Left ventricle myocardium inferior (tissue), 1 donor: ENCODE data around the gene STRBP. TPM values are rescaled to one million over a fixed set of nuclear protein-coding genes. Genes with fewer than 3 reads are reported as not detected.

ENCODE experiments used
- DNase-seq: peaks from one replicate; pipeline ENCODE4 v3.0.0-alpha.2; 2020
- H3K27ac ChIP-seq: fragments of 200-600 bp; replicated peaks from 2 replicates; pipeline ENCODE4 v1.8.0; 2021
- H3K27me3 ChIP-seq: fragments of 200-600 bp; 2 replicates; pipeline ENCODE4 v1.8.0; 2021; ENCODE audit warnings: low read depth
- H3K36me3 ChIP-seq: fragments of 200-600 bp; 2 replicates; pipeline ENCODE4 v1.8.0; 2021
- H3K4me1 ChIP-seq: fragments of 200-600 bp; 2 replicates; pipeline ENCODE4 v1.8.0; 2021
- H3K4me3 ChIP-seq: fragments of 200-600 bp; 2 replicates; pipeline ENCODE4 v1.8.0; 2021; ENCODE audit warnings: mild to moderate bottlenecking, moderate library complexity
- H3K9me3 ChIP-seq: fragments of 200-600 bp; replicated peaks from 2 replicates; pipeline ENCODE4 v1.8.0; 2021
- intact Hi-C: fragments of 100-400 bp; cut with micrococcal nuclease; formaldehyde crosslinking; loops from one replicate; pipeline ENCODE4 v1.11.0; 2022
- total RNA-seq: library from RNA; stranded (reverse); fragmentation: NEBNext Ultra II Directional; extraction: Animal tissue kit (Norgen Biotek cat#: 25700); gene quantifications from one replicate; pipeline ENCODE4 v1.2.1, GENCODE V29; 2021
- TF ChIP-seq, protein P1 (sequence below): fragments of 200-600 bp; IDR thresholded peaks from 2 replicates; pipeline ENCODE4 v1.8.0; 2021; ENCODE audit warnings: antibody characterized with exemption, mild to moderate bottlenecking, borderline replicate concordance
- donor health status: DM: no; HTN: yes; CAD: no; lungs with severe emphysema.

The STRBP gene
- total RNA-seq, 1 donor from 2014 or later, result 26.4 TPM

DNA sequence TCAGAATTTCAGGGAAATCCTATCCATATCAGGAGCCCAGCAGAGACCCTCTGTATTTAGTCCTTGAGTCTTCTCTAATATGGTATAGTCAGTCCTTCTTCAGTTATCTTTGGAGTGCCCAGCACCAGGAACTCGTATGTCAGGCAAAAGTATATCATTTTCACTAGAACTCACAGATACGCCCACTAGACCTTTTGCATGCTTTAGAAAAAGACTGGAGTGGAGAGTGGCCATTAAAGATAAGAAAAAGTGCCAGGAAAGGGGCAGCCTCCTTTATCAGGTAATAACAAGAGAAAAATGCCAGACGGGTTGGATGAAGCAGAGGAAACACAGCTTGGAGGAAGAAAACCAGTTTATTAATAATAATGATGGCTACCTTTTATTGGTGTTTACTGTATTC is 171.4 kb downstream of the STRBP start:
- Histone ChIP-seq H3K27ac (no peak overlapping the region), H3K9me3 (no peaks in the 10 kb centered on the region), H3K36me3 (peaks cover 90% of the 10 kb centered on the region), H3K4me3 (no peak overlapping the region), H3K4me1 (no peaks in the 10 kb centered on the region), H3K27me3 (no peaks in the 10 kb centered on the region)
- intact Hi-C loops, result no loop called here
- TF ChIP-seq, protein P1, sequence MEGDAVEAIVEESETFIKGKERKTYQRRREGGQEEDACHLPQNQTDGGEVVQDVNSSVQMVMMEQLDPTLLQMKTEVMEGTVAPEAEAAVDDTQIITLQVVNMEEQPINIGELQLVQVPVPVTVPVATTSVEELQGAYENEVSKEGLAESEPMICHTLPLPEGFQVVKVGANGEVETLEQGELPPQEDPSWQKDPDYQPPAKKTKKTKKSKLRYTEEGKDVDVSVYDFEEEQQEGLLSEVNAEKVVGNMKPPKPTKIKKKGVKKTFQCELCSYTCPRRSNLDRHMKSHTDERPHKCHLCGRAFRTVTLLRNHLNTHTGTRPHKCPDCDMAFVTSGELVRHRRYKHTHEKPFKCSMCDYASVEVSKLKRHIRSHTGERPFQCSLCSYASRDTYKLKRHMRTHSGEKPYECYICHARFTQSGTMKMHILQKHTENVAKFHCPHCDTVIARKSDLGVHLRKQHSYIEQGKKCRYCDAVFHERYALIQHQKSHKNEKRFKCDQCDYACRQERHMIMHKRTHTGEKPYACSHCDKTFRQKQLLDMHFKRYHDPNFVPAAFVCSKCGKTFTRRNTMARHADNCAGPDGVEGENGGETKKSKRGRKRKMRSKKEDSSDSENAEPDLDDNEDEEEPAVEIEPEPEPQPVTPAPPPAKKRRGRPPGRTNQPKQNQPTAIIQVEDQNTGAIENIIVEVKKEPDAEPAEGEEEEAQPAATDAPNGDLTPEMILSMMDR, result no peak
- no peak for DNase-seq

DNA sequence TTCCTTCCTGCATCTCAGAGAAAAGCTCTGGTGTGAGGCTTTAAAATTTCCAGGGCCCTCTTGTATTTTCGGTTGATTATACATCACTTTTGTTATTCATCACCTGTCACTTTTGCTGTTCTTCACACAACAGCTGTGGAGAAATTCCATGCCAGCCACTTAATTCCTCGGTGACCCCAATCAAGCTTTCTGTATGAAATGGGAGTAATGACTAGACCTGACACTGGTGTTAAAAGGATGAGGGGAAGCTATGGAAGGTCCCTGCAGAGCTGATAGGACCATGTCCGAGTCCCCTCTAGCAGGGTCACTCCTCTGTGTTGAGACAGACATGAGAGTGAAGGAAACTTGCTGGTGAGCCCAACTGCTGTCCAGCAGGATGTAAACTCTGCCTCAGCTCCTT is 175.2 kb downstream of the STRBP start:
- Histone ChIP-seq H3K27ac (no peak overlapping the region), H3K9me3 (no peaks in the 10 kb centered on the region), H3K27me3 (no peaks in the 10 kb centered on the region), H3K4me1 (peaks cover 11% of the 10 kb centered on the region), H3K36me3 (peaks cover 83% of the 10 kb centered on the region), H3K4me3 (no peak overlapping the region)
- TF ChIP-seq, protein P1, result no peak
- intact Hi-C loops, result no loop called here
- no peak for DNase-seq

DNA sequence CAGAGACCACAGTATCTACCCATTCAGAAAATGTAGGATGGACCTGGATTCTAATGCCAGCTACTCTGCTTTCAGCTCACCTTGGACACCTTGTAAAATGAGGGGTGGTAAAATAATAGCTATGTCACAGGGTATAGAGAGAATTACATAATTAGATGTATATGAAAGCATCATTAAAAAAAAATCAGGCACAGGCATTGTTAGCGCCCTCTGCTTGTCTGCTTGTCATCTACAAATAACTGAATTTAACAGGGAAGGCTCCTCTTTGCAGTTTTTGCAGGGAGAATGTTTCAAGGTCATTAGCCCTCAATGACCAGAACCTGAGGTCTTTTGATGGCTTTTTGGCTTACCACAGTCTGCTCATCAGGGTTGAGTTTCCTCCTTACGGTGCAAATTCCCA is 176.9 kb downstream of the STRBP start:
- Histone ChIP-seq H3K4me3 (no peak overlapping the region), H3K9me3 (no peaks in the 10 kb centered on the region), H3K27ac (no peak overlapping the region), H3K4me1 (peaks cover 17% of the 10 kb centered on the region), H3K36me3 (peaks cover 72% of the 10 kb centered on the region), H3K27me3 (no peaks in the 10 kb centered on the region)
- DNase-seq, result no peak
- intact Hi-C loops, result no loop called here
- TF ChIP-seq, protein P1, result no peak

DNA sequence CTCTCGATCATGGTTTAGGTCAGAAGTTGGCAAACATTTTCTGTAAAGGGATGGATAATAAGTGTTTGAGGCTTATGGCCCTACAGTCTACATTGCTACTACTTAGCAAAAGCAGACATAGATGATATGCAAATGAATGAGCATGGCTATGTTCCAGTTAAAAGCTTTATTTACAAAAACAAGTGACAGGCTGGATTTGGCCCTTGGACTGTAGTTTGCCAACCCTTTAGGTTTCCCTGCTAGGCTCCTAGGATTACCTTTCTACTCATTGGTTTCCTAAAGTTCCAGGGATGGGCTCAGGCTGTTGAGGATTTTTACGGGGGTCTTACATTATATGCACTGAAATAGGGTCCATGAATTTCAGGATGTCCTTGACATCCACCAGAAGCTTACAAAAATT is 177.4 kb downstream of the STRBP start:
- Histone ChIP-seq H3K9me3 (no peaks in the 10 kb centered on the region), H3K27ac (no peak overlapping the region), H3K4me1 (peaks cover 17% of the 10 kb centered on the region), H3K27me3 (no peaks in the 10 kb centered on the region), H3K36me3 (peaks cover 68% of the 10 kb centered on the region), H3K4me3 (no peak overlapping the region)
- no peak for DNase-seq
- intact Hi-C loops, result no loop called here
- TF ChIP-seq, protein P1, result no peak

DNA sequence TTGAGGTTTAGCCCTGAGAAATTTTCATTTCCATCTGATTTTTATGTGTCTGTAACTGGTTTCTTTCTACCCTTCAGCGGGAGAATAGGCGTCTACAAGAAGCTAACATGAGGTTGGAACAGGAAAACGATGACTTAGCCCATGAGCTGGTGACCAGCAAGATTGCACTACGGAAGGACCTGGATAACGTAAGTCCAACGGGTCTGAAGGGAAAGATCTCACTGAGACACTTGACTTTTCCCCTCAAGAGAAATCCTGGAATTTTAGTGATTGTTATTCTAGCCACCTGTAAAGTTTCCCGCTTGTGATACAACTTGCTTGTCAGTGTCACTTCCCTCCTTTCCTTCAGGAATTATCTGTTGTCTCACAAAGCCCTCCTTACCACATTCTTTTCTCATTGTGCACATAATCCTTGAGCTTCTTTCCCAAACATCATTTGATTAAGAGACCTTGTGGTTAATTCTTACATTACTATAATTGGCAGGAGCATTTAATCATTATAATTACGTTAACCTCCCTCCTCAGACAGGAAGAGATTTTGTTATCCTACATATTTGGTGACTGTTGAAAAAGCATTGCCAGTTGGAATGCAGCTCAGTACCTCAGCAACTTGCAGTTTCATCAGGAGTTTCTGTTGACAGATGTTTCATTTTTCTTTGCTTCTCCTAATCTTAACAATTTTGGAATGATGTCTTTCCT is 178.0 kb downstream of the STRBP start:
- peaks cover 62% of the 10 kb centered on the region for H3K36me3 ChIP-seq
- H3K9me3 ChIP-seq, result no peaks in the 10 kb centered on the region
- DNase-seq, result no peak
- H3K27ac ChIP-seq, result no peak overlapping the region
- H3K4me3 ChIP-seq, result no peak overlapping the region
- intact Hi-C loops, result no loop called here
- H3K27me3 ChIP-seq, result no peaks in the 10 kb centered on the region
- TF ChIP-seq, protein P1, result no peak
- H3K4me1 ChIP-seq, result peaks cover 17% of the 10 kb centered on the region
